ENCODE results near the gene MFF. TPM values are rescaled to one million over a fixed set of nuclear protein-coding genes. Genes with fewer than 3 reads are reported as not detected.

Gene MFF
- total RNA-seq, 1 donor from 2014 or later = 106 TPM

DNA sequence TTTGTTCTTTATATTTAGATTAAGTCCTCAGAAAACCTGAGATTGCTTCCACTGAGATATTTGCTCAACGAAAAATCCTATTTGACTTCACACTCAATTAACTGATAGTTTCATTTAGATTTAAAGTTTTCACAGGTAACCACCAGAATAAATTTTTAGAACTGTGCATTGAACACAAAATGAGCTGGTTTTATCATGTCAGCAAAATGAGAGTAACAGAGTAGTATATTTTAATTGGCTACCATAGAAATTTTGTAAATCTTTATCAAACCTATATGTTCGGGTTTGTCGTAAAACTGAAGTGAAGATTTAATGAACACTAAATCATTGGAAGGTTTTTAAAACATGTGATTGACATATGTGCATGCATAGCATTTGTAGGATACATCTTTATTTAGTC is 32.7 kb upstream of the MFF start:
- no peaks in the 10 kb centered on the region for H3K36me3 Mint-ChIP-seq (ENCODE audit: low read depth, unreplicated experiment)
- TF ChIP-seq, protein P1, sequence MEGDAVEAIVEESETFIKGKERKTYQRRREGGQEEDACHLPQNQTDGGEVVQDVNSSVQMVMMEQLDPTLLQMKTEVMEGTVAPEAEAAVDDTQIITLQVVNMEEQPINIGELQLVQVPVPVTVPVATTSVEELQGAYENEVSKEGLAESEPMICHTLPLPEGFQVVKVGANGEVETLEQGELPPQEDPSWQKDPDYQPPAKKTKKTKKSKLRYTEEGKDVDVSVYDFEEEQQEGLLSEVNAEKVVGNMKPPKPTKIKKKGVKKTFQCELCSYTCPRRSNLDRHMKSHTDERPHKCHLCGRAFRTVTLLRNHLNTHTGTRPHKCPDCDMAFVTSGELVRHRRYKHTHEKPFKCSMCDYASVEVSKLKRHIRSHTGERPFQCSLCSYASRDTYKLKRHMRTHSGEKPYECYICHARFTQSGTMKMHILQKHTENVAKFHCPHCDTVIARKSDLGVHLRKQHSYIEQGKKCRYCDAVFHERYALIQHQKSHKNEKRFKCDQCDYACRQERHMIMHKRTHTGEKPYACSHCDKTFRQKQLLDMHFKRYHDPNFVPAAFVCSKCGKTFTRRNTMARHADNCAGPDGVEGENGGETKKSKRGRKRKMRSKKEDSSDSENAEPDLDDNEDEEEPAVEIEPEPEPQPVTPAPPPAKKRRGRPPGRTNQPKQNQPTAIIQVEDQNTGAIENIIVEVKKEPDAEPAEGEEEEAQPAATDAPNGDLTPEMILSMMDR (IDR thresholded peaks at IDR 0.05; ENCODE audit: unreplicated experiment) = no peak
- H3K4me1 Mint-ChIP-seq (ENCODE audit: unreplicated experiment) = no peaks in the 10 kb centered on the region
- H3K27me3 Mint-ChIP-seq (ENCODE audit: unreplicated experiment) = no peaks in the 10 kb centered on the region
- H3K27ac Mint-ChIP-seq (ENCODE audit: unreplicated experiment) = no peak overlapping the region
- no peaks in the 10 kb centered on the region for H3K9me3 Mint-ChIP-seq (ENCODE audit: unreplicated experiment)
- no peak overlapping the region for H3K4me3 Mint-ChIP-seq (ENCODE audit: unreplicated experiment)
- no peak for DNase-seq (ENCODE audit: low spot score)

GRCh38 chr2:227293531-227293930 is 31.5 kb upstream of the MFF start:
- TF ChIP-seq, protein P1 (IDR thresholded peaks at IDR 0.05; ENCODE audit: unreplicated experiment) = no peak
- Mint-ChIP-seq H3K9me3 (ENCODE audit: unreplicated experiment) (no peaks in the 10 kb centered on the region), H3K4me3 (ENCODE audit: unreplicated experiment) (no peak overlapping the region), H3K36me3 (ENCODE audit: low read depth, unreplicated experiment) (no peaks in the 10 kb centered on the region), H3K27me3 (ENCODE audit: unreplicated experiment) (no peaks in the 10 kb centered on the region), H3K27ac (ENCODE audit: unreplicated experiment) (no peak overlapping the region), H3K4me1 (ENCODE audit: unreplicated experiment) (no peaks in the 10 kb centered on the region)
- no peak for DNase-seq (ENCODE audit: low spot score)

DNA sequence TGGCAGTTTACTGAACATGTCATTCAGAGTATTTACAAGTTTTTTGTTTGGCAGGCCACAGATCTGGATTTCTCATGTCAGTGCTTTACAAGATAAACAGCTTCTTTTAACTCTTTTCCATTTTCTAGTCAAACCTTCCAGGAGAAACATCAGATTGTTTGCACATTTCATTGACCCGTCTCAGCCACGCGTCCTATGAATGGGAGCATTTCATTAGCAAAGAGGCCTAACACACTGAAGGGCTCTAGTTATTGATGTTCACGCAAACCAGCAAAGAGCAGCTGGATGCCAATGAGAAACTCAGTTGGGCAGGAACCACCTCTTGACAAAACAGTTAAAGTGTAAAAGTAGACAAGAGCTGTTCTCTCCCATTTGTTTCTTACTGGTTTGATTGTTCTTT is 29.2 kb upstream of the MFF start:
- H3K4me3 Mint-ChIP-seq (ENCODE audit: unreplicated experiment) = no peak overlapping the region
- H3K27ac Mint-ChIP-seq (ENCODE audit: unreplicated experiment) = no peak overlapping the region
- TF ChIP-seq, protein P1 (IDR thresholded peaks at IDR 0.05; ENCODE audit: unreplicated experiment) = no peak
- no peaks in the 10 kb centered on the region for H3K36me3 Mint-ChIP-seq (ENCODE audit: low read depth, unreplicated experiment)
- no peak for DNase-seq (ENCODE audit: low spot score)
- H3K27me3 Mint-ChIP-seq (ENCODE audit: unreplicated experiment) = peaks cover 3% of the 10 kb centered on the region
- no peaks in the 10 kb centered on the region for H3K4me1 Mint-ChIP-seq (ENCODE audit: unreplicated experiment)
- H3K9me3 Mint-ChIP-seq (ENCODE audit: unreplicated experiment) = no peaks in the 10 kb centered on the region

DNA sequence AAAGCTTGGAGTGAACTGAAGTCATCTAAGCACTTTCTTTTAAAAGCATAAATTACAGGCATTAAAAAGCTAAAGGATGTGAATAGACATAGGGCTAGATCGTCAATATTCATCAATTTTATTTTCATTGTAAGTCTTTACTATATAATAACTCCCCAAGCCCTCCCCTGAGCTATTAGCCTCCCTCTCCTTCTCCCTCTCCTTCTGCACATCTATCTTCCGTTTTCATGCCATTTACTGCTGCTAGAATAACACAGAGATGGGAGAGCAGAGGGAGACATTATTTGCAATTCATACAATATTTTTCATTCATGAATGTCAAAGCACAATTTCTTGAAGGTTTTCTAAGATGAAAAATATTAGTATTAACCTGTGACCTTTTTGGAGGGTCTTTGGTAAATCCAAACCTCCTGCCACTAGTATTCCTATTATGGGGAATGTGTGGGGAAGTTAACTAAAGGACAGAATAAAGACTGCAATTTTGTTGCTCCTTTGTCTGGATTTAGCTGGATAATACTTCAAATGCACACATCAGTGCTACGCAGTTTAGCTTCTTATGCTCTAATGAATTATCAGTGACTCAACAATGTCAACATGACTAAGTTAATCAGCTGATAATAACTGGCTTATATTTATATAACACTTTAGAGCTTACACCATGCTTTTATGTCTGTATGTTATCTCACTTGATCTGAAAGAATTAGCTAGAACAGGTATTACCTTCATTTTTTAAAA is 28.2 kb upstream of the MFF start:
- no peak overlapping the region for H3K27ac Mint-ChIP-seq (ENCODE audit: unreplicated experiment)
- H3K4me1 Mint-ChIP-seq (ENCODE audit: unreplicated experiment) = no peaks in the 10 kb centered on the region
- H3K27me3 Mint-ChIP-seq (ENCODE audit: unreplicated experiment) = peaks cover 3% of the 10 kb centered on the region
- TF ChIP-seq, protein P1 (IDR thresholded peaks at IDR 0.05; ENCODE audit: unreplicated experiment) = no peak
- no peaks in the 10 kb centered on the region for H3K9me3 Mint-ChIP-seq (ENCODE audit: unreplicated experiment)
- no peaks in the 10 kb centered on the region for H3K36me3 Mint-ChIP-seq (ENCODE audit: low read depth, unreplicated experiment)
- no peak overlapping the region for H3K4me3 Mint-ChIP-seq (ENCODE audit: unreplicated experiment)
- DNase-seq (ENCODE audit: low spot score) = no peak

GRCh38 chr2:227301523-227301922 is 23.5 kb upstream of the MFF start:
- Mint-ChIP-seq H3K27ac (ENCODE audit: unreplicated experiment) (no peak overlapping the region), H3K27me3 (ENCODE audit: unreplicated experiment) (peaks cover 3% of the 10 kb centered on the region), H3K4me3 (ENCODE audit: unreplicated experiment) (no peak overlapping the region), H3K36me3 (ENCODE audit: low read depth, unreplicated experiment) (no peaks in the 10 kb centered on the region), H3K9me3 (ENCODE audit: unreplicated experiment) (no peaks in the 10 kb centered on the region), H3K4me1 (ENCODE audit: unreplicated experiment) (peaks cover 4% of the 10 kb centered on the region)
- TF ChIP-seq, protein P1 (IDR thresholded peaks at IDR 0.05; ENCODE audit: unreplicated experiment) = no peak
- no peak for DNase-seq (ENCODE audit: low spot score)
